Sigmoid colon (tissue), 4 donors: Measurements from ENCODE around the gene DPF3.

Source experiments
- CTCF ChIP-seq, 4 experiments: fragments of 450-650 bp in 3 of 4; fragments of 200-600 bp in 1 of 4; IDR thresholded peaks; one replicate each; pipeline ENCODE4 v1.5.1; 2016 to 2019; ENCODE audit warnings: antibody characterized with exemption in 4 of 4, mild to moderate bottlenecking in 3 of 4, moderate library complexity in 2 of 4
- EP300 ChIP-seq, 4 donors: sonication (generic); formaldehyde crosslinking; IDR thresholded peaks; one replicate each; pipeline ENCODE4 v1.6.1; 2017; ENCODE audit warnings: antibody characterized with exemption in 4 of 4
- POLR2A ChIP-seq, 2 donors: fragments of 450-650 bp; IDR thresholded peaks; one replicate each; pipeline ENCODE4 v1.6.1; 2016; ENCODE audit warnings: antibody characterized with exemption in 2 of 2, mild to moderate bottlenecking in 2 of 2, moderate library complexity in 2 of 2
- POLR2AphosphoS5 ChIP-seq, 4 donors: sonication (generic); formaldehyde crosslinking; IDR thresholded peaks; one replicate each; pipeline ENCODE4 v1.6.1; 2017; ENCODE audit warnings: antibody characterized with exemption in 4 of 4

- TF ChIP-seq CTCF (IDR thresholded peaks at IDR 0.05) (no peak), POLR2AphosphoS5 (IDR thresholded peaks at IDR 0.05) (no peak), POLR2A (IDR thresholded peaks at IDR 0.05) (no peak), EP300 (IDR thresholded peaks at IDR 0.05) (no peak)
Measured at GRCh38 chr14:72603639-72604038, 290.3 kb downstream of the DPF3 start.
